Neural progenitor cell (in vitro differentiated cells): ENCODE data around the gene ARHGAP26.

Source experiments
- EZH2 ChIP-seq: fragments of 200-600 bp; sonication (generic); IDR thresholded peaks from 2 replicates; pipeline ENCODE4 v1.6.1; 2017; ENCODE audit warnings: antibody characterized with exemption, mild to moderate bottlenecking, moderate library complexity
- TF ChIP-seq, protein P1 (sequence below): fragments of 200-600 bp; sonication (generic); IDR thresholded peaks from 2 replicates; pipeline ENCODE4 v1.5.1; 2017; ENCODE audit warnings: antibody characterized with exemption, mild to moderate bottlenecking

- TF ChIP-seq, protein P1, sequence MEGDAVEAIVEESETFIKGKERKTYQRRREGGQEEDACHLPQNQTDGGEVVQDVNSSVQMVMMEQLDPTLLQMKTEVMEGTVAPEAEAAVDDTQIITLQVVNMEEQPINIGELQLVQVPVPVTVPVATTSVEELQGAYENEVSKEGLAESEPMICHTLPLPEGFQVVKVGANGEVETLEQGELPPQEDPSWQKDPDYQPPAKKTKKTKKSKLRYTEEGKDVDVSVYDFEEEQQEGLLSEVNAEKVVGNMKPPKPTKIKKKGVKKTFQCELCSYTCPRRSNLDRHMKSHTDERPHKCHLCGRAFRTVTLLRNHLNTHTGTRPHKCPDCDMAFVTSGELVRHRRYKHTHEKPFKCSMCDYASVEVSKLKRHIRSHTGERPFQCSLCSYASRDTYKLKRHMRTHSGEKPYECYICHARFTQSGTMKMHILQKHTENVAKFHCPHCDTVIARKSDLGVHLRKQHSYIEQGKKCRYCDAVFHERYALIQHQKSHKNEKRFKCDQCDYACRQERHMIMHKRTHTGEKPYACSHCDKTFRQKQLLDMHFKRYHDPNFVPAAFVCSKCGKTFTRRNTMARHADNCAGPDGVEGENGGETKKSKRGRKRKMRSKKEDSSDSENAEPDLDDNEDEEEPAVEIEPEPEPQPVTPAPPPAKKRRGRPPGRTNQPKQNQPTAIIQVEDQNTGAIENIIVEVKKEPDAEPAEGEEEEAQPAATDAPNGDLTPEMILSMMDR = no peak
- no peak for TF ChIP-seq EZH2
Observed at GRCh38 chr5:143064218-143064641, 294.1 kb downstream of the ARHGAP26 start.
